Posterior vena cava (tissue), 2 donors: ENCODE measurements around the gene HES1. TPM values are rescaled to one million over a fixed set of nuclear protein-coding genes. Genes with fewer than 3 reads are reported as not detected.

ENCODE experiments used
- DNase-seq: peaks from one replicate; pipeline ENCODE4 v3.0.0-alpha.2; 2020; ENCODE audit warnings: low spot score
- intact Hi-C, 2 donors: fragments of 100-400 bp; cut with DNase I; formaldehyde crosslinking; loops; one replicate each; pipeline versions ENCODE4 v1.14.1 to v1.14.2; 2022 to 2023
- total RNA-seq, 2 donors: library from RNA; stranded (reverse); fragmentation: NEBNext Ultra II Directional; extraction: Animal tissue kit (Norgen Biotek cat#: 25700); gene quantifications; one replicate each; pipeline ENCODE4 v1.2.1, GENCODE V29; 2021
- donor health status: DM: yes; HTN: yes; CAD: no.
- donor health status: DM: yes; HTN: yes; CAD: no.

The HES1 gene
- total RNA-seq, 2 donors from 2014 or later = 19.5 to 29.2 TPM

DNA sequence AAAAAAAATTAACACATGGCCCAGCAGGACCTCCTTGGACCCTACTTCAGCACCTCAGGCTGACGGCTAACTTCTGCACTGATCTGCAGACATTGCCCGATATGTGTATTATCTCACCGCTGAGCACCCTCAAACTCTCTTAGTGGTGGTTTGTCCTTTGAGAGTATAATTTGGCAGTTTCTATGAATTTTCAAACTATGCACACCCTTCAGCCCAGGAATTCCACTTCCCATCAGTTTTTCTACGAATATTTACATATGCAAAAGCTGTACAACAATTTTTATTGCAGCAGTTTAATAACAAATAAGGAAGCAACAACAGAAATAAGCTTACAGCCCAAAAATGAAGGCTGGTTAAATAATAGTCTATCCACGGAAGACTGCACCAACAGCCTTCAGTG is 44.6 kb downstream of the HES1 start:
- DNase-seq = no peak
- intact Hi-C loops = no loop called here

GRCh38 chr3:194181612-194182529 is 45.9 kb downstream of the HES1 start:
- intact Hi-C loops = no loop called here
- no peak for DNase-seq

DNA sequence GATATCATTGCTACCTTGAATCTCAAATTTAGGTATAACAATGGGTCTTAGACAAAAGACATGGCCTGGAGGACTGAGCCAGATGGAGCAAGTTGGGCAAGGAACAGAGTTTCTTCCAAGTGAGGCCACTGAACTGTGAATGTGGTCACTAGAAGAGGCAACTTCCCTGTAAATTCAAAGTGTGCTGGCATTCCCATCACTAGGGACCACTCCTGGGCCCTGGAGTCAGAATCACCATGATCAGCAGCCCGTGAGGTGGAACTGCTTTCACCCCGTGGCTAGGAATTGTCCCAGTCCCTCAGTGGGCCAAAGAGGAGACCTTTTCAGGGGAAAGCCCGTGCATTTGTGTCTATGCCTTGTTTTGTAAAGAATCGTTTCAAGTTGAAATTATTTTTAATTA is 47.3 kb downstream of the HES1 start:
- no peak for DNase-seq
- intact Hi-C loops = no loop called here

- DNase-seq = no peak
- intact Hi-C loops = no loop called here
These were observed 48.4 kb downstream of the HES1 start for GRCh38 chr3:194184265-194184751.

DNA sequence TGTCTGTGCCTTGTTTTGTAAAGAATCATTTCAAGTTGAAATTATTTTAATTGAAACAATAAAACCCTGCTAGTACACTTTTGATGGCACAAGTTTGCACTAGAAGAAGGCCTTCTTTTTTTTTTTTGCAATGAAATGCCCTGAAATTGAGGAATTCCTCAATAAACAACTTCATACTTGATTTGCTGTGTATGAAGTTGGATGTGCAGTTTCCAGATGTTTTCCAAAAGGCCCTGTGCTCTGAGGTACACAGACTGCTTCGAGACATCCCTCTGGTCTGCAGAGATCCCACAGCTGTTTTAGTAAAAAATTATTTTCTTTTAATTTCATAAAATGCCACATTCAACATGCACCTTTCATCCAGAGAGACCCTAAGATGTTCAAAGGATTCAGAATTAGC is 48.9 kb downstream of the HES1 start:
- intact Hi-C loops = no loop called here
- DNase-seq = no peak

DNA sequence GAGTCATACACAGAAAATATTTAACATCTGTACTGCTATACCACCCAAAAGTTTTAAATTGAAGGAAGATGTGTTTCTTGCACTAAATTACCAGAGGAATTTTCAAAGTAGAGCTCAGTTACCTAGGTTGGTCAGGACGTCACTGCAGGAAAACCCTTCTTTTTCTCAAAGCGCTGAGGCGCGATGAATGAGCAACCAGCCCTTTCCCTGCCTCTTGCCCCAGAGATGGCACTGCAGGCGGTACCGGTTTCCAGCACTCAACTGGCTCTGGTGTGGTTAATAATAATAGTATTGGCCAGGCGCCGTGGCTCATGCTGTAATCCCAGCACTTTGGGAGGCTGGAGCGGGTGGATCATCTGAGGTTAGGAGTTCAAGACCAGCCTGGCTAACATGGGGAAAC is 49.3 kb downstream of the HES1 start:
- intact Hi-C loops = no loop called here
- DNase-seq = no peak

DNA sequence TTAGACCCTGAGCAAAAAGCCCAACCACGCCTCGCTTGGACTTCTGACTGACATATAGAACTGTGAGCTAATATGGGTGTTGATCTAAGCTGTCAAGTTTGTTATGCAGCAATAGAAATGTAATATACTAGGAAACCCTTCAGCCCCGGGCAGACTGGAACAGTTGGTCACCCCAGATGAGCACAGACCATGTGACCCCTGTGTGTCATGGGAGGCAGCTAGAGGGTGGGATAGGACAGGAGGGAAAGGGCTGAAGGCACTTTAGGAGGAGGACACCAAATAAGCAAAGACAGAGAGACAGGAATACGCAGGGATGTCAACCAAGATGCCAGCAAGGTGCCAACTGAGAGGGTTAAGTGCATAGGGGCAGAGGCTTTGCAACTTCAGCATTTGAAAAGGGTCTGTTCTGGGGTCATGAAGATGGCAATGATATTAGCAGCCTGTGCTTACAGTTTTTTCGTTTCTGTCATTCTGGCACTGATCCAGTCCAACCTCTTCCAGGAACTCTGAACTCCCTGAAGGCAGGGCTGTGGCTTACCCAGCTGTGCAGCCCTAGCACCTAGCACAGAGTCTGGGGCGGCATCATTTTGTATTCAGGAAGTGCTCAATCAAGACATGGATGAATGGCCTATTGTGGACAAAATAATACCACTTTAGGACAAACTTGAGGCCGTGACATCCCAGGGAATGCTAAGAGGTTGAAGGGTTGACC is 51.4 kb downstream of the HES1 start:
- intact Hi-C loops = no loop called here
- no peak for DNase-seq

Other genes with a start within 250 kb of the HES1 start
- under 1 TPM in 1 of 2 donors, not detected in 1; 0.14 TPM for gene CPN2, start 215.2 kb downstream of the HES1 start, total RNA-seq
- gene LRRC15, start 233.6 kb downstream of the HES1 start, total RNA-seq = 1 to 10 TPM; 2.3 to 3.0 TPM